Measurements from ENCODE around the gene MYO15B. TPM values are rescaled to one million over a fixed set of nuclear protein-coding genes. Genes with fewer than 3 reads are reported as not detected.

MYO15B gene
- total and polyA plus RNA-seq, 2 donors (not counting 3 experiments of a cell fraction or from before 2014, with no cell fraction given) = 10.2 to 87.8 TPM

DNA sequence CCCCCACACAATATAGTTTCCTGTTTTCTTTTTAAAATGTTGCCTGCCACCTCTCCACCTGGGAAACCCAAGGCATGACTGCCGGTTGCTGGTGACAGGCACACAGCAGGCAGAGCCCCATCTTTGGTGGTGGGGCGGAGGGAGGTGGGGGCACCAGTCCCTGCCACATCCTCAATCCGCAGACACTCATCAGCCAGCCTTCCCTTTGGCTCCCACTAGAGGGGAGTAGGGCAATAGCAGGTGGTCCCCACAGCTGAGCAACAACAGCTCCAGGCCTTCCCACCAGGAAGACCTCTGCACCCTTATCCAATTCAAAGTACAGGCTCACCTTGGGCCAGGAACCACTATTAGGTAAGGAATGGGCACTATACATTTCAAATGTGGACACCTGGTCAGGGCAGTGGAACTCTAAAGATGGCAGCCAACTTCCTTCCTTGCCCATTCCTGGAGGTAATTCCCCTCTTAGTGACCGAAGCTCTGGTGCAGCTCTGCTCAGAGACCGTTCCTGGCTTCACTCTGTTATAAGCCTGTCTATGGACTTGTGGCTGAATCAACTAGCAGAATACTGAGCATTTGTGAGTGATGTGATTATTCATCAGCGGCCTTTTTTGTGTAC, 65.4 kb downstream of the MYO15B start:
- POLR2A ChIA-PET = no interaction called here
- no TSS peak for BruUV-seq (replicated peaks)
- Histone ChIP-seq H3K9me3 (replicated peaks; ENCODE audit: control insufficient read depth, insufficient read depth, low read length) (no peaks in the 10 kb centered on the region), H3K9me1 (replicated peaks; ENCODE audit: control insufficient read depth, extremely low read depth, insufficient read depth, low read length) (no peaks in the 10 kb centered on the region), H3K79me2 (ENCODE audit: control insufficient read depth, insufficient read depth, low read length) (no peaks in the 10 kb centered on the region), H2AFZ (ENCODE audit: low read depth, low read length) (no peak overlapping the region), H4K20me1 (replicated peaks; ENCODE audit: control insufficient read depth, extremely low read depth, insufficient read depth, low read length) (no peaks in the 10 kb centered on the region), H3K36me3 (ENCODE audit: control insufficient read depth in 2 of 2, extremely low read depth in 1 of 2, insufficient read depth in 2 of 2, low read length in 2 of 2) (peaks cover 6 to 10% of the 10 kb centered on the region in 2 experiments), H3K9ac (replicated peaks; ENCODE audit: extremely low read depth, insufficient read depth, low read length) (no peak overlapping the region), H3K27me3 (ENCODE audit: control insufficient read depth in 2 of 2, insufficient read depth in 2 of 2, low read length in 2 of 2) (no peaks in the 10 kb centered on the region), H3K27ac (ENCODE audit: insufficient read depth, low read depth, low read length) (no peak overlapping the region), H3K4me3 (replicated peaks in 1 of 3; ENCODE audit: insufficient read depth in 1 of 3, low read depth in 1 of 3, low read length in 3 of 3) (no peak overlapping the region), H3K4me2 (ENCODE audit: insufficient read depth, low read length) (no peak overlapping the region), H3K4me1 (ENCODE audit: control insufficient read depth, extremely low read depth, insufficient read depth, low read length) (peaks cover 8% of the 10 kb centered on the region)
- no peak for TF ChIP-seq MYC (IDR thresholded peaks at IDR 0.05; ENCODE audit: low read depth, low read length)
- TF ChIP-seq, protein P1, sequence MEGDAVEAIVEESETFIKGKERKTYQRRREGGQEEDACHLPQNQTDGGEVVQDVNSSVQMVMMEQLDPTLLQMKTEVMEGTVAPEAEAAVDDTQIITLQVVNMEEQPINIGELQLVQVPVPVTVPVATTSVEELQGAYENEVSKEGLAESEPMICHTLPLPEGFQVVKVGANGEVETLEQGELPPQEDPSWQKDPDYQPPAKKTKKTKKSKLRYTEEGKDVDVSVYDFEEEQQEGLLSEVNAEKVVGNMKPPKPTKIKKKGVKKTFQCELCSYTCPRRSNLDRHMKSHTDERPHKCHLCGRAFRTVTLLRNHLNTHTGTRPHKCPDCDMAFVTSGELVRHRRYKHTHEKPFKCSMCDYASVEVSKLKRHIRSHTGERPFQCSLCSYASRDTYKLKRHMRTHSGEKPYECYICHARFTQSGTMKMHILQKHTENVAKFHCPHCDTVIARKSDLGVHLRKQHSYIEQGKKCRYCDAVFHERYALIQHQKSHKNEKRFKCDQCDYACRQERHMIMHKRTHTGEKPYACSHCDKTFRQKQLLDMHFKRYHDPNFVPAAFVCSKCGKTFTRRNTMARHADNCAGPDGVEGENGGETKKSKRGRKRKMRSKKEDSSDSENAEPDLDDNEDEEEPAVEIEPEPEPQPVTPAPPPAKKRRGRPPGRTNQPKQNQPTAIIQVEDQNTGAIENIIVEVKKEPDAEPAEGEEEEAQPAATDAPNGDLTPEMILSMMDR (IDR thresholded peaks at IDR 0.05; ENCODE audit: extremely low read depth in 1 of 2, insufficient read depth in 1 of 2, low read depth in 1 of 2, low read length in 2 of 2) = peak; percentile 77 to 86
- FAIRE-seq (no peak), DNase-seq (ENCODE audit: low read depth, low spot score) (peak; percentile 56)
- intact Hi-C loops (cut with micrococcal nuclease) (loop anchor here (1.0 kb wide), 1 partner anchor 20 kb away; the partner anchor contains the start of gene SMIM5), dilution Hi-C loops (cut with MboI; ENCODE audit: extremely low pct_ligation_motif_present, low sequenced_read_pairs) (no loop called here)
- CTCF ChIA-PET = interaction anchor here (0.7 to 19.2 kb wide), 17 partner anchors 12 to 96 kb away, joined by 3 to 446 read pairs (median 6); partner anchors contain the start of genes ITGB4, RECQL5, SAP30BP and SMIM5

DNA sequence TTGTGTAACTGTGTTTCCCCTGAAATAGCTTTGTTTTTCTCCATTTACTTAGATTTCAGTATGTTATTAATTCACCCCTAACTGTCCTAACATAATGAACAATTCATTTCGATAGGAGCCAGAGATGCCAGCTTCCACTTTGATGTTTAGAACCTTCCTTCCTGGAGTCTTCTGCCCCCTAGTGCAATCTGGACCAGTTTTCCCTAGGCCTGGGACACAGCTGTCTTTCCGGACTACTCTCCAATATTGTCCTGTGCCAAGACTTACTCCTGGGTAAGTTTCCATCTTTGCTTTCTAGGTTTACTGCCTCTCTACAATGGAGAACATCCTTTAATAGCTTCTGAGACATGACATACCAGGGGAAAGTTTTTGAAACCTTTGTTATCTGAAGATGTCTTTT, 66.6 kb downstream of the MYO15B start:
- Histone ChIP-seq H3K27me3 (ENCODE audit: control insufficient read depth in 2 of 2, insufficient read depth in 2 of 2, low read length in 2 of 2) (no peaks in the 10 kb centered on the region), H3K9me1 (replicated peaks; ENCODE audit: control insufficient read depth, extremely low read depth, insufficient read depth, low read length) (no peaks in the 10 kb centered on the region), H3K4me2 (ENCODE audit: insufficient read depth, low read length) (peak overlapping the region; percentile 5), H4K20me1 (replicated peaks; ENCODE audit: control insufficient read depth, extremely low read depth, insufficient read depth, low read length) (no peaks in the 10 kb centered on the region), H3K9ac (replicated peaks; ENCODE audit: extremely low read depth, insufficient read depth, low read length) (peak overlapping the region; percentile 16), H3K79me2 (ENCODE audit: control insufficient read depth, insufficient read depth, low read length) (no peaks in the 10 kb centered on the region), H3K4me1 (ENCODE audit: control insufficient read depth, extremely low read depth, insufficient read depth, low read length) (peaks cover 8% of the 10 kb centered on the region), H2AFZ (ENCODE audit: low read depth, low read length) (no peak overlapping the region), H3K9me3 (replicated peaks; ENCODE audit: control insufficient read depth, insufficient read depth, low read length) (no peaks in the 10 kb centered on the region), H3K4me3 (replicated peaks in 1 of 3; ENCODE audit: insufficient read depth in 1 of 3, low read depth in 1 of 3, low read length in 3 of 3) (no peak overlapping the region), H3K36me3 (ENCODE audit: control insufficient read depth in 2 of 2, extremely low read depth in 1 of 2, insufficient read depth in 2 of 2, low read length in 2 of 2) (peaks cover 6 to 10% of the 10 kb centered on the region in 2 experiments), H3K27ac (ENCODE audit: insufficient read depth, low read depth, low read length) (peak overlapping the region; percentile 36)
- intact Hi-C loops (cut with micrococcal nuclease) = loop anchor here (1.0 kb wide), 1 partner anchor 8 kb away; a partner anchor contains a TSS
- dilution Hi-C loops (cut with MboI; ENCODE audit: extremely low pct_ligation_motif_present, low sequenced_read_pairs) = no loop called here
- BruUV-seq (replicated peaks) = no TSS peak
- FAIRE-seq (peak; percentile 43), DNase-seq (ENCODE audit: low read depth, low spot score) (peak; percentile 45)
- TF ChIP-seq MYC (IDR thresholded peaks at IDR 0.05; ENCODE audit: low read depth, low read length) = no peak
- TF ChIP-seq, protein P1 (IDR thresholded peaks at IDR 0.05; ENCODE audit: extremely low read depth in 1 of 2, insufficient read depth in 1 of 2, low read depth in 1 of 2, low read length in 2 of 2) = peak; percentile 17 to 20
- no peak for TF ChIP-seq FOS (IDR thresholded peaks at IDR 0.05; ENCODE audit: borderline replicate concordance, insufficient read depth, low read length)
- no peak for TF ChIP-seq GATA2 (IDR thresholded peaks at IDR 0.05; ENCODE audit: insufficient read depth, insufficient read length, low read depth, low read length)
- ChIA-PET POLR2A (no interaction called here), CTCF (interaction anchor here (0.6 to 19.2 kb wide), 20 partner anchors 9 to 275 kb away, joined by 3 to 446 read pairs (median 5); partner anchors contain the start of genes ITGB4, RECQL5, SAP30BP and SMIM5)
